ENCODE results near the gene PUM1.
"Not testable (repeated sequence)": the region's sequence is repeated elsewhere in the genome, so short reads cannot be mapped to it uniquely, and the experiment has no call there.

DNA sequence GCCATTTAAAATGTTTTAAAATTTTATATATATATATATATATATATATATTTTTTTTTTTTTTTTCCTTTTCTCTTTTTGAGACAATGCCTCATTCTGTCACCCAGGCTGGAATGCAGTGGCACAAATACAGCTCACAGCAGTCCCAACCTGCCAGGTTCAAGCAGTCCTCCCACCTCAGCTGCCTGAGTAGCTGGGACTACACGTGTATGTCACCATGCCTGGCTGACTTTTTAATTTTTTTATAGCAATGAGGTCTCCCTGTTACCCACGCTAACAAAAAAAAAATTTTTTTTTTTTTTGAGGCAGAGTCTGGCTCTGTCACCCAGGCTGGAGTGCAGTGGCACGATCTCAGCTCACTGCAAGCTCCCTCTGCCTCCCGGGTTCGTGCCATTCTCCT is 26.6 kb downstream of the PUM1 start:
- TF ChIP-seq, protein P1, sequence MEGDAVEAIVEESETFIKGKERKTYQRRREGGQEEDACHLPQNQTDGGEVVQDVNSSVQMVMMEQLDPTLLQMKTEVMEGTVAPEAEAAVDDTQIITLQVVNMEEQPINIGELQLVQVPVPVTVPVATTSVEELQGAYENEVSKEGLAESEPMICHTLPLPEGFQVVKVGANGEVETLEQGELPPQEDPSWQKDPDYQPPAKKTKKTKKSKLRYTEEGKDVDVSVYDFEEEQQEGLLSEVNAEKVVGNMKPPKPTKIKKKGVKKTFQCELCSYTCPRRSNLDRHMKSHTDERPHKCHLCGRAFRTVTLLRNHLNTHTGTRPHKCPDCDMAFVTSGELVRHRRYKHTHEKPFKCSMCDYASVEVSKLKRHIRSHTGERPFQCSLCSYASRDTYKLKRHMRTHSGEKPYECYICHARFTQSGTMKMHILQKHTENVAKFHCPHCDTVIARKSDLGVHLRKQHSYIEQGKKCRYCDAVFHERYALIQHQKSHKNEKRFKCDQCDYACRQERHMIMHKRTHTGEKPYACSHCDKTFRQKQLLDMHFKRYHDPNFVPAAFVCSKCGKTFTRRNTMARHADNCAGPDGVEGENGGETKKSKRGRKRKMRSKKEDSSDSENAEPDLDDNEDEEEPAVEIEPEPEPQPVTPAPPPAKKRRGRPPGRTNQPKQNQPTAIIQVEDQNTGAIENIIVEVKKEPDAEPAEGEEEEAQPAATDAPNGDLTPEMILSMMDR (IDR thresholded peaks at IDR 0.05; ENCODE audit: control extremely low read depth in 1 of 3, insufficient read depth in 1 of 3, low read depth in 1 of 3, low read length in 3 of 3), result not testable (repeated sequence)
- not testable (repeated sequence) for TF ChIP-seq RFX5 (IDR thresholded peaks at IDR 0.05; ENCODE audit: borderline replicate concordance, low read depth, low read length); POLR2AphosphoS5 (IDR thresholded peaks at IDR 0.05; ENCODE audit: low read depth, low read length); EZH2 (IDR thresholded peaks at IDR 0.05; ENCODE audit: low read depth, low read length, severe bottlenecking); KDM5A (IDR thresholded peaks at IDR 0.05; ENCODE audit: low read length); BACH1 (IDR thresholded peaks at IDR 0.05; ENCODE audit: low read length); EP300 (IDR thresholded peaks at IDR 0.05; ENCODE audit: borderline replicate concordance in 1 of 2, low read depth in 2 of 2, low read length in 2 of 2)
- TF ChIP-seq, protein P2, sequence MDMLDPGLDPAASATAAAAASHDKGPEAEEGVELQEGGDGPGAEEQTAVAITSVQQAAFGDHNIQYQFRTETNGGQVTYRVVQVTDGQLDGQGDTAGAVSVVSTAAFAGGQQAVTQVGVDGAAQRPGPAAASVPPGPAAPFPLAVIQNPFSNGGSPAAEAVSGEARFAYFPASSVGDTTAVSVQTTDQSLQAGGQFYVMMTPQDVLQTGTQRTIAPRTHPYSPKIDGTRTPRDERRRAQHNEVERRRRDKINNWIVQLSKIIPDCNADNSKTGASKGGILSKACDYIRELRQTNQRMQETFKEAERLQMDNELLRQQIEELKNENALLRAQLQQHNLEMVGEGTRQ (IDR thresholded peaks at IDR 0.05; ENCODE audit: low read length), result not testable (repeated sequence)

Measured in H1 (cell line).